ENCODE measurements around the gene WIPF2. TPM values are rescaled to one million over a fixed set of nuclear protein-coding genes. Genes with fewer than 3 reads are reported as not detected.

The WIPF2 gene
- total RNA-seq, 1 donor from 2014 or later = 32.2 TPM

GRCh38 chr17:40264458-40265185, 45.5 kb downstream of the WIPF2 start:
- H3K4me1 Mint-ChIP-seq (ENCODE audit: unreplicated experiment) = no peaks in the 10 kb centered on the region
- no peak for DNase-seq (ENCODE audit: low spot score)
- no peak for TF ChIP-seq CTCF (IDR thresholded peaks at IDR 0.05; ENCODE audit: unreplicated experiment)
- H3K27ac Mint-ChIP-seq (ENCODE audit: unreplicated experiment) = no peak overlapping the region
- H3K9me3 Mint-ChIP-seq (ENCODE audit: unreplicated experiment) = no peaks in the 10 kb centered on the region
- no peak overlapping the region for H3K4me3 Mint-ChIP-seq (ENCODE audit: unreplicated experiment)
- peaks cover 4% of the 10 kb centered on the region for H3K27me3 Mint-ChIP-seq (ENCODE audit: unreplicated experiment)
- peaks cover 16% of the 10 kb centered on the region for H3K36me3 Mint-ChIP-seq (ENCODE audit: low read depth, unreplicated experiment)

- peaks cover 4% of the 10 kb centered on the region for H3K27me3 Mint-ChIP-seq (ENCODE audit: unreplicated experiment)
- H3K27ac Mint-ChIP-seq (ENCODE audit: unreplicated experiment) = no peak overlapping the region
- H3K4me1 Mint-ChIP-seq (ENCODE audit: unreplicated experiment) = no peaks in the 10 kb centered on the region
- no peak for DNase-seq (ENCODE audit: low spot score)
- peaks cover 16% of the 10 kb centered on the region for H3K36me3 Mint-ChIP-seq (ENCODE audit: low read depth, unreplicated experiment)
- H3K9me3 Mint-ChIP-seq (ENCODE audit: unreplicated experiment) = no peaks in the 10 kb centered on the region
- H3K4me3 Mint-ChIP-seq (ENCODE audit: unreplicated experiment) = no peak overlapping the region
- TF ChIP-seq CTCF (IDR thresholded peaks at IDR 0.05; ENCODE audit: unreplicated experiment) = no peak
Measured at GRCh38 chr17:40265337-40265736, 46.2 kb downstream of the WIPF2 start.

GRCh38 chr17:40266882-40267281, 47.8 kb downstream of the WIPF2 start:
- Mint-ChIP-seq H3K4me1 (ENCODE audit: unreplicated experiment) (no peaks in the 10 kb centered on the region), H3K9me3 (ENCODE audit: unreplicated experiment) (no peaks in the 10 kb centered on the region), H3K27ac (ENCODE audit: unreplicated experiment) (no peak overlapping the region), H3K27me3 (ENCODE audit: unreplicated experiment) (peaks cover 3% of the 10 kb centered on the region), H3K4me3 (ENCODE audit: unreplicated experiment) (no peak overlapping the region), H3K36me3 (ENCODE audit: low read depth, unreplicated experiment) (peaks cover 19% of the 10 kb centered on the region)
- no peak for DNase-seq (ENCODE audit: low spot score)
- no peak for TF ChIP-seq CTCF (IDR thresholded peaks at IDR 0.05; ENCODE audit: unreplicated experiment)

GRCh38 chr17:40268141-40268712, 49.1 kb downstream of the WIPF2 start:
- no peak overlapping the region for H3K27ac Mint-ChIP-seq (ENCODE audit: unreplicated experiment)
- no peak for TF ChIP-seq CTCF (IDR thresholded peaks at IDR 0.05; ENCODE audit: unreplicated experiment)
- DNase-seq (ENCODE audit: low spot score) = no peak
- no peaks in the 10 kb centered on the region for H3K4me1 Mint-ChIP-seq (ENCODE audit: unreplicated experiment)
- H3K27me3 Mint-ChIP-seq (ENCODE audit: unreplicated experiment) = peaks cover 1% of the 10 kb centered on the region
- H3K4me3 Mint-ChIP-seq (ENCODE audit: unreplicated experiment) = no peak overlapping the region
- H3K36me3 Mint-ChIP-seq (ENCODE audit: low read depth, unreplicated experiment) = peaks cover 9% of the 10 kb centered on the region
- H3K9me3 Mint-ChIP-seq (ENCODE audit: unreplicated experiment) = no peaks in the 10 kb centered on the region

- H3K27me3 Mint-ChIP-seq (ENCODE audit: unreplicated experiment) = peaks cover 2% of the 10 kb centered on the region
- H3K36me3 Mint-ChIP-seq (ENCODE audit: low read depth, unreplicated experiment) = peaks cover 42% of the 10 kb centered on the region
- DNase-seq (ENCODE audit: low spot score) = no peak
- peak overlapping the region; percentile 70 for H3K4me3 Mint-ChIP-seq (ENCODE audit: unreplicated experiment)
- H3K4me1 Mint-ChIP-seq (ENCODE audit: unreplicated experiment) = no peaks in the 10 kb centered on the region
- TF ChIP-seq CTCF (IDR thresholded peaks at IDR 0.05; ENCODE audit: unreplicated experiment) = no peak
- H3K9me3 Mint-ChIP-seq (ENCODE audit: unreplicated experiment) = no peaks in the 10 kb centered on the region
- H3K27ac Mint-ChIP-seq (ENCODE audit: unreplicated experiment) = no peak overlapping the region
Measured at GRCh38 chr17:40278414-40278813, 59.3 kb downstream of the WIPF2 start.
